ENCODE data around the gene MBNL1.

Gene MBNL1

GRCh38 chr3:152261329-152261728 is 7.4 kb upstream of the MBNL1 start:
- ChIA-PET POLR2A (no interaction called here), CTCF (interaction anchor here (0.8 to 8.8 kb wide), 3 partner anchors 10 to 48 kb away, joined by 3 to 50 read pairs (median 3); no protein-coding TSS in a partner anchor)
- TF ChIP-seq, protein P1, sequence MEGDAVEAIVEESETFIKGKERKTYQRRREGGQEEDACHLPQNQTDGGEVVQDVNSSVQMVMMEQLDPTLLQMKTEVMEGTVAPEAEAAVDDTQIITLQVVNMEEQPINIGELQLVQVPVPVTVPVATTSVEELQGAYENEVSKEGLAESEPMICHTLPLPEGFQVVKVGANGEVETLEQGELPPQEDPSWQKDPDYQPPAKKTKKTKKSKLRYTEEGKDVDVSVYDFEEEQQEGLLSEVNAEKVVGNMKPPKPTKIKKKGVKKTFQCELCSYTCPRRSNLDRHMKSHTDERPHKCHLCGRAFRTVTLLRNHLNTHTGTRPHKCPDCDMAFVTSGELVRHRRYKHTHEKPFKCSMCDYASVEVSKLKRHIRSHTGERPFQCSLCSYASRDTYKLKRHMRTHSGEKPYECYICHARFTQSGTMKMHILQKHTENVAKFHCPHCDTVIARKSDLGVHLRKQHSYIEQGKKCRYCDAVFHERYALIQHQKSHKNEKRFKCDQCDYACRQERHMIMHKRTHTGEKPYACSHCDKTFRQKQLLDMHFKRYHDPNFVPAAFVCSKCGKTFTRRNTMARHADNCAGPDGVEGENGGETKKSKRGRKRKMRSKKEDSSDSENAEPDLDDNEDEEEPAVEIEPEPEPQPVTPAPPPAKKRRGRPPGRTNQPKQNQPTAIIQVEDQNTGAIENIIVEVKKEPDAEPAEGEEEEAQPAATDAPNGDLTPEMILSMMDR (IDR thresholded peaks at IDR 0.05; ENCODE audit: control extremely low read depth, extremely low read depth, low read depth, missing control alignments) = no peak
- no peak for DNase-seq (ENCODE audit: extremely low spot score)

GRCh38 chr3:152263711-152264110 is 5.0 kb upstream of the MBNL1 start:
- ChIA-PET CTCF (interaction anchor here (1.0 to 2.2 kb wide), 6 partner anchors 8 to 81 kb away, joined by 3 to 7 read pairs (median 3); no protein-coding TSS in a partner anchor), POLR2A (no interaction called here)
- DNase-seq (ENCODE audit: extremely low spot score) = no peak
- TF ChIP-seq, protein P1 (IDR thresholded peaks at IDR 0.05; ENCODE audit: control extremely low read depth, extremely low read depth, low read depth, missing control alignments) = no peak

- no peak for DNase-seq (ENCODE audit: extremely low spot score)
- ChIA-PET CTCF (interaction anchor here (1.0 to 2.2 kb wide), 2 partner anchors 9 to 20 kb away, joined by 3 to 7 read pairs; no protein-coding TSS in a partner anchor), POLR2A (no interaction called here)
- TF ChIP-seq, protein P1 (IDR thresholded peaks at IDR 0.05; ENCODE audit: control extremely low read depth, extremely low read depth, low read depth, missing control alignments) = no peak
Observed at GRCh38 chr3:152264378-152264777, 4.4 kb upstream of the MBNL1 start.

DNA sequence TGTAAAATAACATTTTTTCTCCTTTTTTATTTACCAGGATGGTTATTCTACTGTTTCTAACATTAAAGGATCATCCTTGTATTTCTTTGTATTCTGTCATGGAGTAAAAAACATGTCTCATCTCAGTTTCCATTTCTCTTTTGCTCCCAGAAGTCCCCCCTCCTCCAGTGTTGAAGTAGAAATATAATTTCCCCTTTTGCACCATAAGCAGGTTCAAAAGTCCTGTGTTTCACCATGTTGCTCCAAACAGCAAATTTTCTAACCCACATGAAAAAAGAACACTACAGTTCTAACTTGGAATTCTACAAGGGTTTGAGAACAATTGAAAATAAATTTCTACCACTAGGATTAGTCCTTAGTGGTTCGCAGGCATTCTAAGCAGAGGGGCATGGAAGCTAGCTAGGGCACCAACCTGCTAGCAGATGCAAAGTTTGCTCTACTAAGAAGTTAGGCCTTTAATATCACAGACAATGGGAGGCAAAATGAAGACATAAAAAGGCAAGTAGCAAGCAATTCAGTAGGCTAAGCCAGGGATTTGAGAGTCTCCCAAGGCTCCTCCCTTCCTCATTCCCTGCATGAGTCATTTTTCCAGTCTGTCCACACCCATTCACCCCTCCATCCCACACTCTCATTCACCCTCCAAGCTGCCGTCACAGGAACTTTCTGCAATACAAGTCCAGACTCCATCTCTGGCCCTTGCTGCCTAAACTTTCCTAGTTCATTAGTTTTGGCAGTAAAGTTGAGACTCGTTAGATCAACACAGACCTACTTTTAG is 2.3 kb upstream of the MBNL1 start:
- no peak for DNase-seq (ENCODE audit: extremely low spot score)
- TF ChIP-seq, protein P1 (IDR thresholded peaks at IDR 0.05; ENCODE audit: control extremely low read depth, extremely low read depth, low read depth, missing control alignments) = no peak
- POLR2A ChIA-PET = no interaction called here
- CTCF ChIA-PET = interaction anchor here (3.2 to 3.3 kb wide), 2 partner anchors 8 to 10 kb away, joined by 12 to 14 read pairs; no protein-coding TSS in a partner anchor

DNA sequence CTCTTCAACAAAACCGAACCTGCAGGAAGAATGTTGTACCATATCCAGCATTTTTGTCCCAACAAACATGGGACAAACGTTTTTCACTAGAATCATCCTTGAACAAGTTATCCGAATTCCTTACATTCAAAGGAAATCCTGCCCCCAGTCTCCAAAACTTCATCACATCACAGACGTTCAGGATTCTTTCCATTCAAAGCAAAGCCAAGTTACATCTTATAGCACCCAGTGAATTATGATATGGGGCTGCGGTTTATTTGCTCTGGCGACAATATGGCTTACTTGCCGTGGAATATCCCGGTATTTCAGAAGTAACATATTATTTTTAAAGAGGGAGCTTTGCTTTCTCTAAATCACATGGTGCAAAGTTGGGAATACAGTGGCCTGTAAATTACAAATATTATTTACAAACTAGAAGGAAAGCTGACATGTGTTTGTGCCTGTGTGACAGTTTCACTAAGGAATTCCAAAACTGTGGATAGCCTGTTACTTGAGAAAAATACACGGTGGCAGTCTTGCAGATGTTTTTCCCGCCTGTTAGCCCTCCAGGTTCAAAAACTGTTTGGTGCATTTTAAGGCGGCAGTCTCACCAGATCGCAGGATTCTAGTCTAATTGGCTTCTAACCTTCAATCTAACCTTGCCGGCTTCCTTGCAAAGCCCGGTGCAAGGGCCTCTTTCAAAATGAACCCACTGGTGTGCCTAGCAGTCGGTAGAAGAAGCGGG is 736 bp upstream of the MBNL1 start:
- DNase-seq (ENCODE audit: extremely low spot score) = no peak
- CTCF ChIA-PET = interaction anchor here (0.8 to 3.3 kb wide), 8 partner anchors 10 to 176 kb away, joined by 3 to 14 read pairs (median 4); no protein-coding TSS in a partner anchor

More for the DNA sequence above, 736 bp upstream of the MBNL1 start:
- TF ChIP-seq, protein P1 (IDR thresholded peaks at IDR 0.05; ENCODE audit: control extremely low read depth, extremely low read depth, low read depth, missing control alignments) = no peak
- POLR2A ChIA-PET = interaction anchor here (0.6 to 1.0 kb wide), 5 partner anchors 11 to 263 kb away, joined by 3 to 5 read pairs (median 3); no protein-coding TSS in a partner anchor
